D721Med (cell line): ENCODE results near the gene DYNC2LI1.

Experiments
- DNase-seq: peaks from one replicate; pipeline ENCODE4 v3.0.0; 2011; ENCODE audit warnings: low spot score; ENCODE audit not compliant: insufficient read length
- FAIRE-seq: peaks from 2 replicates; lab custom pipeline; 2011; peaks lifted over from hg19 to GRCh38; lab: Jason Lieb, UNC
- TF ChIP-seq, protein P1 (sequence below): IDR thresholded peaks from 2 replicates; pipeline ENCODE4 v1.5.1; 2012; ENCODE audit warnings: mild to moderate bottlenecking, control low read depth; ENCODE audit not compliant: insufficient read depth; ENCODE audit errors: missing control alignments

DYNC2LI1 gene

DNA sequence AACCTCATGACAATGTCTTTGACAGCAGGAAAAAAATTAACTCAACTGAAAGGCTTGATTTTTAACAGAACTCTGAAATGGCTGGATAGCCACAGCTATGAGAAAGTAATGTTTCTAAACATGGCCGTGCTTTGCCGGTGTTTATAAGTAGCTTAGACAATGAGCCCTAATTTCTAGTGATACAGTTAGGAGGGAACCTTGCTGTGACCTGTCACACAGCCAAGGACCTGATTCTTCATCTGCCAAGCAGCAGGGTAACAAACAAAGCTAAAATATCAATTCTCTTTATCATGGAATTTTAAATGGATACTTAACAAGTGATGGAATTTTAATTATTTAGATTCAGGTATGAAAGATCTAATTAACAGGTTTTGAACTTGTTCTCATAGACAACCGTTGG, 24.3 kb upstream of the DYNC2LI1 start:
- TF ChIP-seq, protein P1, sequence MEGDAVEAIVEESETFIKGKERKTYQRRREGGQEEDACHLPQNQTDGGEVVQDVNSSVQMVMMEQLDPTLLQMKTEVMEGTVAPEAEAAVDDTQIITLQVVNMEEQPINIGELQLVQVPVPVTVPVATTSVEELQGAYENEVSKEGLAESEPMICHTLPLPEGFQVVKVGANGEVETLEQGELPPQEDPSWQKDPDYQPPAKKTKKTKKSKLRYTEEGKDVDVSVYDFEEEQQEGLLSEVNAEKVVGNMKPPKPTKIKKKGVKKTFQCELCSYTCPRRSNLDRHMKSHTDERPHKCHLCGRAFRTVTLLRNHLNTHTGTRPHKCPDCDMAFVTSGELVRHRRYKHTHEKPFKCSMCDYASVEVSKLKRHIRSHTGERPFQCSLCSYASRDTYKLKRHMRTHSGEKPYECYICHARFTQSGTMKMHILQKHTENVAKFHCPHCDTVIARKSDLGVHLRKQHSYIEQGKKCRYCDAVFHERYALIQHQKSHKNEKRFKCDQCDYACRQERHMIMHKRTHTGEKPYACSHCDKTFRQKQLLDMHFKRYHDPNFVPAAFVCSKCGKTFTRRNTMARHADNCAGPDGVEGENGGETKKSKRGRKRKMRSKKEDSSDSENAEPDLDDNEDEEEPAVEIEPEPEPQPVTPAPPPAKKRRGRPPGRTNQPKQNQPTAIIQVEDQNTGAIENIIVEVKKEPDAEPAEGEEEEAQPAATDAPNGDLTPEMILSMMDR: no peak
- FAIRE-seq (no peak), DNase-seq (no peak)

DNA sequence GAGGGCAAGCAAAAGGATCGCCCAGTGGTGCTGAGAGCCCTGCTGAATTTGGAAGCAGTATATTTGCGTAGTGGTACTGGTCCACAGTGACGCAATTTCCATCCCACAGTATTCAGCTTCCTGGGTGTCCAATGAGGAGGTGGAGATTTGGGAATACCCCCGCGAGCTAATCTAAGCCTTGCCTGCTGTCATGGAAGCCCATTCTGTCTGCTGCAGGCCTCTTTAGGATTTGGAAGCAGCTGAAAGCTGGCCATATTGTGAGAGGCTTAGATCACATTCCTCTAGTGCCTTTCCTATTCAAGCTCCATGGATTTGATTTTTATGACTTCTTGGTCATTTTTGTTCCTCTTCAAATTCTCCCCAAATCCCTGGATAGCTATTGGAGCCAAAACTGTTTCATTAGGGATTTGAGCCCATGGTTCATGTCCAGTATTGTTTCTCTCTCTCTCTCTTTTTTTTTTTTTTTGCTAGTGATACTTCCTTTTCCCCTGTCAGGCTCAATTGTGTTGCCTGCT, 22.3 kb upstream of the DYNC2LI1 start:
- TF ChIP-seq, protein P1: no peak
- DNase-seq (no peak), FAIRE-seq (no peak)

DNA sequence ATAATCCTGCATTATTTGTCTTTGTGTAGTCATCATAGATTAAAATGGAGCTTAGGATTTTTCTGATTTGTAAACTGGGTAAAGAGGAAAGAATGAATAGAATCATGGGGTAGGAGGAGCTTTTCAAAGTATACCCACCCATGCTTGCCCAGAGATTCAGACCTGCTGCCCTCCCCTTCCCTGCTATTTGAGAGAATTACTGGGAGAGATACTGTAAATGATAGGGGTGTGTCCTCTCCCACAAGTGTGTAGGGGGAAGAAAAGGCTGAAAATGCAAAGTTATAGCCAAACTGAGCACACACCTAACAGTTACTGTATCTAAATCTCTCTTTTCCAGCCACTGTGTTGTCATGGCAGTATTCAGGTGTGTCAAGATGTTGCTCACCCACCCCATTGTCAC, 21.5 kb upstream of the DYNC2LI1 start:
- DNase-seq: no peak
- no peak for FAIRE-seq
- TF ChIP-seq, protein P1: no peak

DNA sequence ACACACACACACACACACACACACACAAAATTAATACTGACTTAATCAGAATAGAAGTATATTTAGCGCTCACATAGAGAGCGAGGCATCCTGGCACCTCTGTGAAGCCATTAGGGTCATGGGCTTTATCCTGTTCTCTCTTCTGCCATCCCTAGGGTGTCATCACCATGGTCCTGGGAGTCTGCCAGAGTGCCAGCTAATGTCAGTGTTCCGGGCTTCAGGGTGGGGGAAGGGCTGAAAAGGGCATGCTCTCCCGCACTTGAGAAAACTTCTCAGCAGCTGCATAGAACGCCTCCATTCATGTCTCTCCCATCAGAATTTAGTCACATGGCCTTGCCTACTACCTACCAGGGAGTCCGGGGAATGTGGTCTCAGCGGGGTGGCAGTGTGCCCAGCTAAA, 19.7 kb upstream of the DYNC2LI1 start:
- DNase-seq (no peak), FAIRE-seq (no peak)
- TF ChIP-seq, protein P1: no peak

DNA sequence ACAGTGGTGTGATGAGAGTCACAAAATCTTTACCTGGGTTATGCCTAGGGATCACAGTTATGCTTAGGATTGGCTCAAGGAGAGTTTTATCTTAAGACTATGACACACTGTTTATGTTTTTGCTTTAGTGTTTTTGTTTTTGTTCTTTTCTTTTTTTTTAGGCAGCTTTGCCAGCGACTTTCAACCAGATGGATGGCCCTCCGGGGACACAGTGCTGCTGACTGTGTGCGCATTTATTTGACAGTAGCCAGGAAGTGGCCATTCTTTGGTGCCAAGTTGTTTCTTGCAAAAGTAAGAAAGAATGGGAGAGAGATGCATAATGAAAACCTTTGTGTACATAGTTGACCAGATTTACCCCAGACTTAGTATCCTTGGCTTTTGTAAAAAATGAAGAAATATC, 15.1 kb upstream of the DYNC2LI1 start:
- no peak for DNase-seq
- TF ChIP-seq, protein P1: no peak
- no peak for FAIRE-seq

DNA sequence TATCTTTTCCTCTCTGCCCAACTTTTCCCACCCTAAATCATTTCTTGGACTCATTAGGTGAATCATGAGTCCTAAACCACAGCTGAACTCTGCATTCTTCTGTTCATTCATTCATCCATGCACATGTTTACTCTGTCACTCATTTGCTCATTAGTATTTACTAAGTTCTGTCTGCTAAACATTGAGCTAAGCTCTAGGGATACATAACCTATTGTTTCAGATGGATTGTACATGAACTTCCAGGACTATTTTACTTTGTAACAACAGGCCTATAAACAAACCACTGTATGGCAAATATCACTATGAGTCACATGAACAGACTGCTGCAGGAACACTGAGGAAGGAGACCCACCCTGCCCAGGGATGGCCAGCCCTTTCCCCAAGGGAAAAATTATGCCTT, 14.6 kb upstream of the DYNC2LI1 start:
- TF ChIP-seq, protein P1: no peak
- no peak for FAIRE-seq
- no peak for DNase-seq

DNA sequence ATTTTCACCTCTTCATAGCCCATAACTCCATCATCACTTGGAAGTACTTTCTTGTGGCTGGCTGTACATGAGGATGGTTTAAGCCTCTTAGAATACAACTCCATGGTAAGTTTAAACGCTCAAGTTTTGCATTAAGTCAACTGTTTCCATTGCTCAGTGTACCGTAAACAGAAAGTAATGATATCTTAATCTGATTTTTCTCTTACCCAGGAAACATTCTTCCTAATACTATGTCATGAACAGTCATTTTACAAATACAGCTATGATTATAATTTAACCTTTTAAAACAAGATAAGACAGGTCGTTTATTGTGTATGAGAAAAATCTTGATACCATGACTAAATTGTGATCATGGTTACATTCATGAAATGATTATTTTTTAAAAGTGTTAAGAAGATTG, 11.6 kb upstream of the DYNC2LI1 start:
- no peak for FAIRE-seq
- no peak for DNase-seq
- TF ChIP-seq, protein P1: no peak
